CD8-positive, alpha-beta memory T cell (primary cell): Measurements from ENCODE around the gene CCR9. TPM values are rescaled to one million over a fixed set of nuclear protein-coding genes. Genes with fewer than 3 reads are reported as not detected.

Experiments
- CTCF ChIA-PET: fragments of 350-600 bp; sonication (Branson Sonifier 250); formaldehyde crosslinking; loops from one replicate; lab custom pipeline; 2021; ENCODE audit warnings: antibody characterized with exemption; lab: Charles Lee
- POLR2A ChIA-PET: fragments of 350-600 bp; sonication (Branson Sonifier 250); formaldehyde crosslinking; loops from one replicate; lab custom pipeline; 2021; ENCODE audit warnings: antibody characterized with exemption; lab: Charles Lee
- DNase-seq, 5 donors: peaks; one replicate each; pipeline versions ENCODE4 v3.0.0 to v3.0.0-alpha.2; 2020 to 2022; ENCODE audit warnings: mixed read lengths in 1 of 5
- H3K27ac ChIP-seq: one replicate; pipeline ENCODE4 v1.7.0; 2013; ENCODE audit warnings: low read depth, mild to moderate bottlenecking, low read length, moderate library complexity
- H3K27me3 ChIP-seq: 2 replicates; pipeline ENCODE4 v1.7.0; 2013; ENCODE audit warnings: low read length, mild to moderate bottlenecking; ENCODE audit not compliant: insufficient read depth, poor library complexity, severe bottlenecking
- H3K36me3 ChIP-seq: 2 replicates; pipeline ENCODE4 v1.7.0; 2013; ENCODE audit warnings: mild to moderate bottlenecking, low read length, moderate library complexity; ENCODE audit not compliant: insufficient read depth
- H3K4me1 ChIP-seq: 2 replicates; pipeline ENCODE4 v1.7.0; 2013; ENCODE audit warnings: mild to moderate bottlenecking, low read length, moderate library complexity; ENCODE audit not compliant: insufficient read depth
- H3K4me3 ChIP-seq: 2 replicates; pipeline ENCODE4 v1.7.0; 2013; ENCODE audit warnings: mild to moderate bottlenecking, low read length
- H3K9me3 ChIP-seq: 2 replicates; pipeline ENCODE4 v1.7.0; 2013; ENCODE audit warnings: mild to moderate bottlenecking, low read length
- H3K27ac Mint-ChIP-seq, 8 donors: one replicate each; pipeline ENCODE4 v1.8.0; 2020 to 2021; ENCODE audit warnings: mixed read lengths in 8 of 8, mild to moderate bottlenecking in 6 of 8, inconsistent platforms in 3 of 8, moderate library complexity in 3 of 8
- H3K27me3 Mint-ChIP-seq, 2 donors: one replicate each; pipeline ENCODE4 v1.8.0; 2020 to 2021; ENCODE audit warnings: mixed read lengths in 2 of 2, mild to moderate bottlenecking in 1 of 2, moderate library complexity in 1 of 2
- H3K36me3 Mint-ChIP-seq, 3 donors: one replicate each; pipeline ENCODE4 v1.8.0; 2020 to 2021; ENCODE audit warnings: mixed read lengths in 3 of 3, inconsistent platforms in 1 of 3, mild to moderate bottlenecking in 1 of 3
- H3K4me1 Mint-ChIP-seq, 3 donors: one replicate each; pipeline ENCODE4 v1.8.0; 2020 to 2021; ENCODE audit warnings: mixed read lengths in 3 of 3, inconsistent platforms in 1 of 3, mild to moderate bottlenecking in 1 of 3
- H3K4me3 Mint-ChIP-seq, 7 donors: one replicate each; pipeline ENCODE4 v1.8.0; 2020 to 2021; ENCODE audit warnings: mixed read lengths in 7 of 7, mild to moderate bottlenecking in 6 of 7, moderate library complexity in 4 of 7, inconsistent platforms in 2 of 7
- H3K9me3 Mint-ChIP-seq, 5 donors: one replicate each; pipeline ENCODE4 v1.8.0; 2020 to 2022; ENCODE audit warnings: mixed read lengths in 5 of 5, mild to moderate bottlenecking in 3 of 5, moderate library complexity in 2 of 5, inconsistent platforms in 1 of 5
- polyA plus RNA-seq: library from polyadenylated mRNA; unstranded; fragments of 300-500 nt; fragmentation: Illumina TruSeq; gene quantifications from one replicate; pipeline ENCODE4 v1.2.3, GENCODE V29; 2021
- total RNA-seq, 2 experiments: library from RNA; stranded (reverse); gene quantifications; one replicate each; pipeline ENCODE4 v1.2.3, GENCODE V29; 2021

Gene CCR9
- total and polyA plus RNA-seq, 3 experiments from 2014 or later: 1.4 to 8.3 (median 7.3) TPM

DNA sequence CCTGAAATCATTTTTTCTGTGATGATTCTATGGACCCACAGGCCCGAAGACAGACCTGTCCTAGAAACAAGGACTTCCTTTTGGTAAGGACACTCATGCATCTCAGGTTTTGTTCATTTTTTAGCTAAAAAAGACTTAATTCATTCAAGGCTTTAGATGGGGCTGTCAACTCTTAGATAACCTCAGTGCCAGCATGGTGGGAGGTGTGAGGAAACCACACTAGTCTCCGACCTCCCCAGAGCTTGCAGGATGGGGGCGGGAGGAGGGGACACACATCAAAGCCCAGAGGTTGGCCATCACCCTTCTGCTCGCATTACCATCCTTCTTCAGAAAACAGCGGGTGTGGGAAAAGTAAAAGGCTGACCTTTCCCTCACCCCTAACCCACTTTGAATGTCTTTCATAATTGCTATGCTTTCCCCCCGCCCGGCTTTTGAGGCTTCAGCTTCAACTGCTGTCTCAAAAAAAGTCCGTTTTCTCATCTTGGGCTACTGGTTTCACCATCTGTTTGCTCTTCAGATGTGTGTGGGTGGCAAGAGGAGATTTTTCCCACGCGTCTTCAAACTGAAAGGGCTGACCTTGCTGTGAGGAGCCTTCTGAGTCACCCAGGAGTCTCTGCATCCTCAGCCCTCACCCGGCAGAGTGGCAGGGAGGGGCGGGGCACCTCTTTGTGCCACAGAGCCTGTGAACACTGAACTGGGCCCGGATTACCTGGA lies 29.3 kb downstream of the CCR9 start:
- H3K36me3 Mint-ChIP-seq: peaks cover 0 to 49% (median 12%) of the 10 kb centered on the region in 3 donors
- peak overlapping the region; percentile 46 to 94 (median 84) for H3K4me3 Mint-ChIP-seq
- ChIA-PET CTCF (interaction anchor here (0.8 to 1.4 kb wide), 5 partner anchors 11 to 162 kb away, joined by 3 read pairs; no protein-coding TSS in a partner anchor), POLR2A (interaction anchor here (1.0 to 1.3 kb wide), 3 partner anchors 9 to 27 kb away, joined by 3 to 4 read pairs (median 3); no protein-coding TSS in a partner anchor)
- Histone ChIP-seq H3K9me3 (no peaks in the 10 kb centered on the region), H3K27me3 (no peaks in the 10 kb centered on the region), H3K4me1 (peaks cover 22% of the 10 kb centered on the region), H3K27ac (peak overlapping the region; percentile 28), H3K36me3 (no peaks in the 10 kb centered on the region), H3K4me3 (peak overlapping the region; percentile 47)
- peak; percentile 36 to 80 (median 63) for DNase-seq
- no peaks in the 10 kb centered on the region for H3K9me3 Mint-ChIP-seq
- peaks cover 33 to 87% (median 45%) of the 10 kb centered on the region in 3 donors for H3K4me1 Mint-ChIP-seq
- peaks cover 0 to 2% of the 10 kb centered on the region in 2 donors for H3K27me3 Mint-ChIP-seq
- peak overlapping the region; percentile 70 to 97 (median 84) for H3K27ac Mint-ChIP-seq

- peaks cover 0 to 2% of the 10 kb centered on the region in 2 donors for H3K27me3 Mint-ChIP-seq
- H3K9me3 Mint-ChIP-seq: no peaks in the 10 kb centered on the region
- H3K27ac ChIP-seq: no peak overlapping the region
- H3K36me3 ChIP-seq: peaks cover 13% of the 10 kb centered on the region
- peaks cover 32% of the 10 kb centered on the region for H3K4me1 ChIP-seq
- DNase-seq: no peak
- POLR2A ChIA-PET: no interaction called here
- peak overlapping the region in 2 of 7 donors; percentile 12 to 75 for H3K4me3 Mint-ChIP-seq
- H3K4me1 Mint-ChIP-seq: peaks cover 31 to 86% (median 46%) of the 10 kb centered on the region in 3 donors
- peaks cover 4 to 56% (median 14%) of the 10 kb centered on the region in 3 donors for H3K36me3 Mint-ChIP-seq
- no peaks in the 10 kb centered on the region for H3K9me3 ChIP-seq
- H3K27ac Mint-ChIP-seq: peak overlapping the region in 4 of 8 donors; percentile 10 to 83 (median 42)
- no peaks in the 10 kb centered on the region for H3K27me3 ChIP-seq
- no peak overlapping the region for H3K4me3 ChIP-seq
- CTCF ChIA-PET: no interaction called here
Observed at GRCh38 chr3:45917146-45917898, 31.0 kb downstream of the CCR9 start.

DNA sequence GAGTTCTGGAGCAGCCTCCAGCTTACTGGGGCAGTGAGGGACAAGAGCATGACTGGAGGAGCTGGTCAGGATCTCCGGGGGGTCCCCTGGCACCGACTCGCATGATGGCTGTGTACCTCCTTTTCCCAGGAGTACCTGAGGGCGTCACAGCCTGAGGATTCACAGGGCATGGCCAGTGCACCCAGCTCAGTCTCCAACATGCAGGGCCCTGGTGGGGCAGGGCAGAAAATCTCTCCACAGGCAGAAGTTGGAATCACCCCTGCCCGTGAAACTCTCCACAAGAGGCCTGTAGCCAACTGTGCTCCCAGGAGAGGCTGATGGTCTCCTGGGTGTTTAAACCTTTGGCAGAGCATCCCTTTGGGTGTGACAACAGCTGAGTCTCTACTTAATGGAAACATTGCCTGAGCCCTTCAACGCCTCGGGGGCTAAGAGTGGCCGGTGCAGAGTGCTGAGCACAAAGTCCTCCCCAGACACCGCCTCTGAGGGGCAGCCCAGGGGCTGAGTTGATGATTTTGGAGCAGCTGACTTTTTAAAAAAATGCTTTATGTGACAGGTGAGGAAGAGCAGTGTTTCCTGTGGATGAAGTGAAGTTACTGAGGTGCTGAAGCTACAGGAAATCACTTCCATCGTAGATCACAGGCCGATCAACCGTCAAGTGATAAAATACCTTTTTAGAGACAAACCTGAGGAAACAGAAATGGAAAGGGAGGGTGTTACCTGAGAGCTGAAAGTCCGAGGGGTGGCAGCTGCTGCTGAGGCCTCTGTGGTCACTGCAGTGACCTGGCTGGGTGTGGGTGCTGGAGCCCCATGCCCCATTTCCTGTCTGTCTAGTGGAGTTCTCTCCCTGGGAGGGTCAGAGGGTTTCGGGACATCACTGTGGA lies 35.1 kb downstream of the CCR9 start:
- Histone ChIP-seq H3K27ac (no peak overlapping the region), H3K4me3 (no peak overlapping the region), H3K9me3 (no peaks in the 10 kb centered on the region), H3K36me3 (peaks cover 28% of the 10 kb centered on the region), H3K4me1 (peaks cover 13% of the 10 kb centered on the region), H3K27me3 (no peaks in the 10 kb centered on the region)
- no peak for DNase-seq
- Mint-ChIP-seq H3K27me3 (peaks cover 0 to 2% of the 10 kb centered on the region in 2 donors), H3K36me3 (peaks cover 9 to 92% (median 22%) of the 10 kb centered on the region in 3 donors), H3K9me3 (no peaks in the 10 kb centered on the region), H3K27ac (peak overlapping the region in 7 of 8 donors; percentile 22 to 92 (median 51)), H3K4me1 (peaks cover 21 to 62% (median 40%) of the 10 kb centered on the region in 3 donors), H3K4me3 (peak overlapping the region in 2 of 7 donors; percentile 19 to 72)
- ChIA-PET CTCF (interaction anchor here (1.0 to 1.7 kb wide), 4 partner anchors 8 to 167 kb away, joined by 3 to 5 read pairs (median 4); no protein-coding TSS in a partner anchor), POLR2A (interaction anchor here (0.9 to 1.2 kb wide), 2 partner anchors 35 to 37 kb away, joined by 3 to 6 read pairs; partner anchors contain the start of gene CCR9)

- no peaks in the 10 kb centered on the region for H3K9me3 Mint-ChIP-seq
Observed at GRCh38 chr3:45922039-45922326, 35.6 kb downstream of the CCR9 start.

GRCh38 chr3:45922950-45923590 lies 36.7 kb downstream of the CCR9 start:
- no peaks in the 10 kb centered on the region for H3K27me3 Mint-ChIP-seq
- H3K4me1 Mint-ChIP-seq: peaks cover 15 to 45% (median 28%) of the 10 kb centered on the region in 3 donors
- peaks cover 9 to 95% (median 31%) of the 10 kb centered on the region in 3 donors for H3K36me3 Mint-ChIP-seq
- no peak overlapping the region for H3K4me3 ChIP-seq
- H3K4me3 Mint-ChIP-seq: peak overlapping the region in 2 of 7 donors; percentile 28 to 44
- ChIA-PET POLR2A (interaction anchor here (0.6 kb wide), 1 partner anchor 218 kb away, joined by 3 read pairs; no protein-coding TSS in a partner anchor), CTCF (interaction anchor here (1.0 to 1.7 kb wide), 4 partner anchors 17 to 162 kb away, joined by 3 read pairs; no protein-coding TSS in a partner anchor)
- peaks cover 39% of the 10 kb centered on the region for H3K36me3 ChIP-seq
- DNase-seq: no peak
- no peaks in the 10 kb centered on the region for H3K9me3 Mint-ChIP-seq
- no peaks in the 10 kb centered on the region for H3K9me3 ChIP-seq
- no peaks in the 10 kb centered on the region for H3K27me3 ChIP-seq
- peak overlapping the region in 6 of 8 donors; percentile 8 to 67 (median 46) for H3K27ac Mint-ChIP-seq
- peaks cover 10% of the 10 kb centered on the region for H3K4me1 ChIP-seq
- no peak overlapping the region for H3K27ac ChIP-seq

More at GRCh38 chr3:45922039-45922326, 35.6 kb downstream of the CCR9 start:
- Mint-ChIP-seq H3K4me1 (peaks cover 16 to 56% (median 35%) of the 10 kb centered on the region in 3 donors), H3K4me3 (peak overlapping the region in 1 of 7 donors; percentile 19), H3K27ac (peak overlapping the region in 6 of 8 donors; percentile 20 to 88 (median 54)), H3K27me3 (peaks cover 0 to 2% of the 10 kb centered on the region in 2 donors), H3K36me3 (peaks cover 9 to 95% (median 24%) of the 10 kb centered on the region in 3 donors)
- Histone ChIP-seq H3K27me3 (no peaks in the 10 kb centered on the region), H3K27ac (no peak overlapping the region), H3K4me3 (no peak overlapping the region), H3K9me3 (no peaks in the 10 kb centered on the region), H3K4me1 (peaks cover 10% of the 10 kb centered on the region), H3K36me3 (peaks cover 29% of the 10 kb centered on the region)
- POLR2A ChIA-PET: interaction anchor here (1.2 kb wide), 1 partner anchor 36 kb away, joined by 6 read pairs; the partner anchor contains the start of gene CCR9
- CTCF ChIA-PET: interaction anchor here (1.0 to 1.7 kb wide), 4 partner anchors 16 to 167 kb away, joined by 3 read pairs; no protein-coding TSS in a partner anchor
- no peak for DNase-seq

- DNase-seq: no peak
- Histone ChIP-seq H3K27me3 (no peaks in the 10 kb centered on the region), H3K9me3 (no peaks in the 10 kb centered on the region), H3K4me1 (peaks cover 11% of the 10 kb centered on the region), H3K36me3 (peaks cover 46% of the 10 kb centered on the region), H3K4me3 (no peak overlapping the region), H3K27ac (no peak overlapping the region)
- H3K27me3 Mint-ChIP-seq: no peaks in the 10 kb centered on the region
- H3K9me3 Mint-ChIP-seq: no peaks in the 10 kb centered on the region
- peak overlapping the region in 2 of 8 donors; percentile 37 to 67 for H3K27ac Mint-ChIP-seq
- H3K4me3 Mint-ChIP-seq: no peak overlapping the region
- peaks cover 15 to 43% (median 30%) of the 10 kb centered on the region in 3 donors for H3K4me1 Mint-ChIP-seq
- H3K36me3 Mint-ChIP-seq: peaks cover 9 to 95% (median 31%) of the 10 kb centered on the region in 3 donors
- ChIA-PET CTCF (no interaction called here), POLR2A (no interaction called here)
Observed at GRCh38 chr3:45923755-45924154, 37.4 kb downstream of the CCR9 start.
